ENCODE data around the gene HBZ.

- TF ChIP-seq CTCF (IDR thresholded peaks at IDR 0.05) (no peak), POLR2A (IDR thresholded peaks at IDR 0.05) (no peak)
These were observed 22.8 kb downstream of the HBZ start for GRCh38 chr16:175011-175949.
